HG03565 (cell line): Measurements from ENCODE around the gene TOB2.

Source experiments
- ATAC-seq: cut with Tn5 transposase; IDR thresholded peaks from one replicate; pipeline ENCODE4 v1.9.1; 2021; ENCODE audit warnings: mild to moderate bottlenecking, moderate library complexity; ENCODE audit not compliant: unreplicated experiment

TOB2 gene

GRCh38 chr22:41395531-41396240 lies 50.9 kb downstream of the TOB2 start:
- no peak for ATAC-seq

GRCh38 chr22:41394012-41394356 lies 52.6 kb downstream of the TOB2 start:
- ATAC-seq = no peak

GRCh38 chr22:41387341-41387740 lies 59.3 kb downstream of the TOB2 start:
- no peak for ATAC-seq

GRCh38 chr22:41384128-41384527 lies 62.5 kb downstream of the TOB2 start:
- no peak for ATAC-seq
